AG09309 (cell line): ENCODE data around the gene UBE2D4.

Experiments used
- DNase-seq: peaks from one replicate; pipeline ENCODE4 v3.0.0-alpha.2; 2010; ENCODE audit warnings: low read depth
- H3K4me3 ChIP-seq: 2 replicates; pipeline ENCODE4 v1.5.1; 2011; ENCODE audit warnings: mild to moderate bottlenecking, low read depth, low read length, moderate library complexity; ENCODE audit not compliant: control insufficient read depth
- CTCF ChIP-seq: IDR thresholded peaks from 2 replicates; pipeline ENCODE4 v1.5.1; 2011; ENCODE audit warnings: mild to moderate bottlenecking, low read depth, low read length, inconsistent platforms; ENCODE audit not compliant: insufficient read depth, control insufficient read depth; ENCODE audit errors: missing control alignments

The UBE2D4 gene

DNA sequence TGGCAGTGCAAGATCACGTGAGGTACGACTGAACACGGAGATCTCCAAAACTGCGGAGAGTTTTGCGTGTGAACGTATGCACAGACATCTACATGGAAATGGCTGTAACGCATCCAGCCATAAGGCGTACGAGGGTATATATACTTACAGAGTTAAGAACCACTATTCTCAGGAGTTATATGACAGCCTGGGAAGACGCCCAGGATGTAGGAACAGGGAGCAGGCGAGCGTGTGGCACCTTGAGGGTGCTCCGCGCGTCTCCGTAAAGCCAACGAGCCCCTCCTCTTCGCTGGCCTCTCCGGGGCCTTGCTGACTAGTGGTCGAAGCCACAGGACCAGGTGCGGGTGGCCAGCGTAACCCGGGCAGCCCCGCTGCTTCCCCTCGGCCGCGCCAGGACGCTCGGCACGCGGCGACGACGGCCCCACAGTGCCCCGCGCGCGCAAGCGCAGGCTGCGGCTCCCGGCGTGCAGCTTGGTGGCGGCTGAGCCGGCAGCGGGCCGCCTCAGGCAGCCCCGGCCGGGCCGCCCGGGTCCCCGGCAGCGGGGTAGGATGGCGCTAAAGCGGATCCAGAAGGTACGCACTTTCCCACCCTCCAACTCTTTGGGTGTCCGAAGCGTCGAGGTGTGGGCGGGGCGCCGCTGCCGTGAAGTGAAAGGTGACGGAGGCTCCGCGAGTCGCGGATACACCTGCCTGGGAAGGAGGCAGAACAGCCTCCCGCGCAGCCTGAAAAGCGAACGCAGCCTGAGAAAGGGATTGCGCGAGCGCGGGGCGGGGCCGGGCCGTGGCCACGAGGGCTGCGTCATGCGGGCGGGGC is at the start of gene UBE2D4:
TSS of gene UBE2D4 (plus strand) at position 453 of the 814 bp plus-strand sequence. CDS start at position 550, 97 bp downstream.
- DNase-seq = no peak
- TF ChIP-seq CTCF = no peak
- peak within 1 kb of the TSS; percentile 77 for H3K4me3 ChIP-seq

- no peak overlapping the region for H3K4me3 ChIP-seq
- DNase-seq = no peak
- no peak for TF ChIP-seq CTCF
Observed at GRCh38 chr7:43876976-43877745, 49.1 kb upstream of the UBE2D4 start.

DNA sequence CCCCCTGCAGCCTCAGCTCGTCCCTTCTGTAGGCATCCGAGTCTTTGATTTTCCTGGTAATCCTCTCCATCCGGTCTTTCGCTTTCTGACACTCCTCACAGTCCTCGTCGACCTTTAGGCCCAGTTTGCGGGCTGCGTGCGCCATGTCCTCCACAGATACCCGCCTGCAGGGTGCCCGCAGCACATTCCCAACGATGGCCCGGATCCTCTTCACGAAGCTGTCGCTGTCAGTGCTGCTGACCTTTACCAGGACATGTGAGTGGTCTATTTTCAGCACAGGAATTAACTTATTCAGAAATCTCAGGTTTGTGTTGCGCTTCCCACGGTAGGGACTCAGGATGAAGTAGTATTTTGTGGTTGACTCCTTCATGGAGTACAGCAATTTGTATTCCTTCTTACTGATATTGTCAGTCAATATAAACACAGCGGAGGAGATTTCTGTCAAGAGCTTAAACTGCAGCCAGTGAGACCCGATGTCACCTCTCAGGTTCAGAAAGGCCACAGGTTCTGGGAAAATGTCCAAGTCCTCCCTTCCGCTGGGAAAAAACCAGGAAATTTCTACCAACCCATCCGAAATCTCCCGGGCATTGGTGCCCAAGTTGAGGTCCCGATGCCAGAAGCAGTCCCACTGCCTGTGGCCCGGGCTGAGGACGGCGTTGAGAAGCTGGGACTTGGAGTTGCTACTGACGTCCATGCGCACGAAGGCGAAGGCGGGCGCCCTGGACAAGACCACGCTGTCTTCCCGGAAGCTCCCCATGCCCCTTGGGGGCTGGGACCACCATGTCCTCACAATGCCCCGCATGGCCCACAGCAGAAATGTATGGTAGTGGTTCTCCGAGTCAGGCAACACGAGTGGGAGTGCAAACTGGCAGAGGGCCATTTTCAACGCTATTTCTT is 48.0 kb upstream of the UBE2D4 start:
- TF ChIP-seq CTCF = no peak
- no peak overlapping the region for H3K4me3 ChIP-seq
- no peak for DNase-seq

DNA sequence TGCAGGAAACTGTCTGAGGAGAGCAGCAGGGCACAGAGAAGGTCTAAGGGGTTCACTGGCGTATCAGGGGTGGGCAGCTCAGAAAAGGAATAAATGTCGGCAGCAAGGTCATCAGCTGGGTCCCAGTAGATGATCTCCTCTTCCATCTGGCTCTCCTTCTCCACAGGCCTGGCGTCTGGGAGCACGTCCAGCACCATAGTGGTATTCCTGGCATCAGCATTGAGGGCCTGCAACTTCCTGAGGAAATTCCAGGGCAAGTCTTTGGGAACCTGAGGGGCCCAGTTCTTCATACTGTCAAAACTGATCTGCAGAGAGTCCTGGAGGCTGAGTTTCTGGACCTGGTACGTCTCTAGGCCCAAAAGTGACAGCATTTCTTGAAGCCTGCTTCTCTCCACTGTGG is 47.4 kb upstream of the UBE2D4 start:
- DNase-seq = no peak
- no peak for TF ChIP-seq CTCF
- no peak overlapping the region for H3K4me3 ChIP-seq

DNA sequence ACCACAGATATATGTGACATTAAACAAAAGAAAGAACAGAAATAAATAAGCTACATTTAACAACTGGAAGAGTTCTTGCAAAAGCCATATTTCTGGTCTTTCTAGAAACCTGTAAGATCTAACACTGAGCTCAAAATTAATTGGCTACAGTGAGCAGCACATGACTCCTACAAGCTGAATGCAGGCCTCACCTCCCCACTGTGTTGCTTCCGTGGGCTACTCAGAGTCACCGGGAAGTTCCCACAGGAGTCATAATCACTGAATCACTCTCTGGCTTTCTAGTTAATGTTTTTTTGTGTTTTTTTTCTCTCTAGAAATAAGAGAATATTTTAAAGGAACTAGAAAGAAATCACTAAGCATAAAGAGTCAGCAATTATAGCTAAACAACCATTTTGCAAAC is 46.8 kb upstream of the UBE2D4 start:
- no peak overlapping the region for H3K4me3 ChIP-seq
- DNase-seq = peak; percentile 49
- no peak for TF ChIP-seq CTCF

DNA sequence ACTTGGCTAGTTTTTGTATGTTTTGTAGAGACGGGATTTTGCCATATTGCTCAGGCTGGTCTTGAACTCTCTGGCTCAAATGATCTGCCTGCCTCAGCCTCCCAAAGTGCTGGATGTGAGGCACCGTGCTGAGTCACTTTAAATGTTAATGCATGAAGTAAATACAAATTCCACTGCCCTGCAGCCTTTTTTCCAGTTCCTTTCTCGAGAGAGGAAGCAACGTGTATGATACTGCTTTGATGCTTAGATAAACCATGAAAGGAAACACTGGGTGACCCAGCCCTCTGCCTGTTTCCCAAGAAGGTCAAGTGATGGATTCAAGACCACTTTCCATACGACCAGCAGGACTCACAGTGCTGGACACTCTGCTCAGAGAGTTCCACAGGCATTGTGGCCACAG is 45.6 kb upstream of the UBE2D4 start:
- no peak for DNase-seq
- no peak overlapping the region for H3K4me3 ChIP-seq
- no peak for TF ChIP-seq CTCF
